D721Med (cell line): ENCODE measurements around the gene FADS3.

ENCODE experiments used
- DNase-seq: peaks from one replicate; pipeline ENCODE4 v3.0.0; 2011; ENCODE audit warnings: low spot score; ENCODE audit not compliant: insufficient read length
- FAIRE-seq: peaks from 2 replicates; lab custom pipeline; 2011; peaks lifted over from hg19 to GRCh38; lab: Jason Lieb, UNC
- CTCF ChIP-seq: IDR thresholded peaks from 2 replicates; pipeline ENCODE4 v1.5.1; 2012; ENCODE audit warnings: mild to moderate bottlenecking, control low read depth; ENCODE audit not compliant: insufficient read depth; ENCODE audit errors: missing control alignments

FADS3 gene

GRCh38 chr11:61925736-61926135, 34.4 kb upstream of the FADS3 start:
- no peak for TF ChIP-seq CTCF
- no peak for DNase-seq
- FAIRE-seq, result no peak

- FAIRE-seq (no peak), DNase-seq (no peak)
- no peak for TF ChIP-seq CTCF
Observed at GRCh38 chr11:61924064-61924455, 32.7 kb upstream of the FADS3 start.

GRCh38 chr11:61923166-61924063, 32.1 kb upstream of the FADS3 start:
- no peak for FAIRE-seq
- DNase-seq, result no peak
- no peak for TF ChIP-seq CTCF

- DNase-seq (no peak), FAIRE-seq (no peak)
- no peak for TF ChIP-seq CTCF
Observed at GRCh38 chr11:61922539-61922938, 31.2 kb upstream of the FADS3 start.

- FAIRE-seq (no peak), DNase-seq (no peak)
- TF ChIP-seq CTCF, result no peak
Observed at GRCh38 chr11:61921446-61921845, 30.1 kb upstream of the FADS3 start.

- no peak for TF ChIP-seq CTCF
- FAIRE-seq (no peak), DNase-seq (no peak)
Observed at GRCh38 chr11:61919705-61920631, 28.6 kb upstream of the FADS3 start.
